ENCODE data around the gene MYT1.

GRCh38 chr20:64164123-64164836 lies at the start of gene MYT1:
- TF ChIP-seq IRF9 (tag; IDR thresholded peaks at IDR 0.05) = no peak
- no peak for TF ChIP-seq ZBTB43 (CRISPR knock-in tag; IDR thresholded peaks at IDR 0.05)
- TF ChIP-seq CTCF (IDR thresholded peaks at IDR 0.05 in 2 of 3, conservative IDR thresholded peaks at IDR 0.05 in 1 of 3; ENCODE audit: insufficient read depth in 2 of 3, low read depth in 1 of 3, low read length in 3 of 3) = no peak
- no peak for TF ChIP-seq TAF1 (IDR thresholded peaks at IDR 0.05; ENCODE audit: control insufficient read depth, extremely low read depth, insufficient read depth, low read length, severe bottlenecking)
- TF ChIP-seq JUN (IDR thresholded peaks at IDR 0.05; ENCODE audit: borderline replicate concordance, low read depth, low read length) = no peak
- no peak for TF ChIP-seq JUN (CRISPR knock-in tag; IDR thresholded peaks at IDR 0.05; ENCODE audit: borderline replicate concordance)
